HG03095 (cell line): ENCODE results near the gene SPECC1L.

Source experiments
- ATAC-seq: cut with Tn5 transposase; IDR thresholded peaks from one replicate; pipeline ENCODE4 v1.9.1; 2021; ENCODE audit warnings: moderate library complexity; ENCODE audit not compliant: unreplicated experiment

Gene SPECC1L

DNA sequence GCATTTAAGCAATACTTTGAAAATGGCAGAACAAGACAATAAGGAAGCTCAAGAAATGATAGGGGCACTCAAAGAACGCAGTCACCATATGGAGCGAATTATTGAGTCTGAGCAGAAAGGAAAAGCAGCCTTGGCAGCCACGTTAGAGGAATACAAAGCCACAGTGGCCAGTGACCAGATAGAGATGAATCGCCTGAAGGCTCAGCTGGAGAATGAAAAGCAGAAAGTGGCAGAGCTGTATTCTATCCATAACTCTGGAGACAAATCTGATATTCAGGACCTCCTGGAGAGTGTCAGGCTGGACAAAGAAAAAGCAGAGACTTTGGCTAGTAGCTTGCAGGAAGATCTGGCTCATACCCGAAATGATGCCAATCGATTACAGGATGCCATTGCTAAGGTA is 51.9 kb downstream of the SPECC1L start:
- ATAC-seq: no peak

DNA sequence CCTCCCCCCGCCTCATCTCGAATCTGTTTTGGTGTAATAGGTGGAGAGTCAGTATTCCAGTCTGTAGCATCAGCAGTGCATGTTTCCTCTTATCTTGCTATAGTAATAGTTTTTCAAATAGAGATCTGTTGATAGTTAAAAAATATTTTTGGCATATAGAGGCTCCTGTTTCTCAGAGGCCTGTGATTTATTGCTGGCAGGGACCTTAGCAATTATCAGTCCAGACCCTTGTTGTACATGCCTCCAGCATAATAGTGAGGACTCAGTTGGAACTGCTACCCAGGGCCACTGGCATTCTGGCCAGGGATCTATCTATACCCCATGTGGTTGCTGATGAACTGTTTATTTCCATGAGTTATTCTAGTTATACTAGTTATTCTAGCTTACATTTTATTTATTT is 52.6 kb downstream of the SPECC1L start:
- ATAC-seq: no peak

DNA sequence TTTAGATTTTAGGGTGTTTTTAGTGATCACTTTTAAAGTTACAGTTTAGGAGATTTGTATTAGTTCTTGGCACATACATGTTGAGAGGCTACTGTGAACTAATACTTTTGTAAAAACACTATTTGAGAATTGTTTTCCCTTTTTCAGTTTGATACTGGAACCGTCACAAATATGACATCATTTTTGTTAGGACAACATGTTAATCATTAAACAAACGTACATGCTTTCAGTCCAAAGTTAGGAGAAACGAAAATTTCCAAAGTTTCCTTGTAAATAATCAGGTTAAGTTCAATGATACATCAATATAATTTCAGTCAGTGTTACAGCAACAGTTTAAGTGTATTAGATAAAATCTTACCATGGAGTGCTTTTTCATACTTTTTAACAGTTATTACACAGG is 53.1 kb downstream of the SPECC1L start:
- no peak for ATAC-seq

DNA sequence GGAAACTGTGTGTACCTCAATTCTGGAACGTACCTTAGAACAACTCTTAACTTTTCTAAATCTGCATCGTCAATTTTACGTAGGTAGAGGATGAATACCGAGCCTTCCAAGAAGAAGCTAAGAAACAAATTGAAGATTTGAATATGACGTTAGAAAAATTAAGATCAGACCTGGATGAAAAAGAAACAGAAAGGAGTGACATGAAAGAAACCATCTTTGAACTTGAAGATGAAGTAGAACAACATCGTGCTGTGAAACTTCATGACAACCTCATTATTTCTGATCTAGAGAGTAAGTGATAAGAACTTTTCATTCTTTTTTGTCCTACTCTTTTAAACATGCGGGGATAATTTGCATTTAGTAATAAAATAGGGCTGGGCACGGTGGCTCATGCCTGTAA is 53.5 kb downstream of the SPECC1L start:
- ATAC-seq: no peak

DNA sequence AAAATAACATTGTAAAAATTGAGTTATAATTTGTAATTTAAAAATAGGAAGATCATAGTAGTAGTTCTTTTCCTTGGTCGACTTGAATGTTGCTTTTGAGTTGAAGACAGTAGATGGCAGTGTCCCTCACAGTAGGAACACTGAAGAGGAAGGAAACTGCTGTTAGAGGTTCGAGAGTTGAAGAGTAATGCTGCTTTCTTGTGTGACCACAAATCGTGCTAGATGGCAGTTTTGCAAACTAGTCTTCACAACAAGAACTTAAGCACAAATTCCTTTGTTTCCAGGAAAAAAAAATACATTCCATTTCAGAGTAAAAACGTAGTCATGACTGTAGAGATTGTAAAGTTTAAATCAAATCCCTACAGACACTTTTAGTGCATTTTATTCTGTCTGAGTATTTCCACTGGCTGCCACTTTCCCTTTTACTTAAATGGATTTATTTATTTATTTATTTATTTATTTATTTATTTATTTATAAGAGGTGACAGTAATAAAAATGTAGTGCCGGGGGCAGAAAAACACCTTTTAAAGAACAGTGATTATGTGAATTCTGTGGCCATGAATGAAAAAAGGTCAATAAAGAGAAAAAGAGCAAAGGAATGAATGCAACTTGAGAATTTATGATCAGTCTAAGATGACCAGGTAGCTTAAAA is 54.6 kb downstream of the SPECC1L start:
- ATAC-seq: no peak

DNA sequence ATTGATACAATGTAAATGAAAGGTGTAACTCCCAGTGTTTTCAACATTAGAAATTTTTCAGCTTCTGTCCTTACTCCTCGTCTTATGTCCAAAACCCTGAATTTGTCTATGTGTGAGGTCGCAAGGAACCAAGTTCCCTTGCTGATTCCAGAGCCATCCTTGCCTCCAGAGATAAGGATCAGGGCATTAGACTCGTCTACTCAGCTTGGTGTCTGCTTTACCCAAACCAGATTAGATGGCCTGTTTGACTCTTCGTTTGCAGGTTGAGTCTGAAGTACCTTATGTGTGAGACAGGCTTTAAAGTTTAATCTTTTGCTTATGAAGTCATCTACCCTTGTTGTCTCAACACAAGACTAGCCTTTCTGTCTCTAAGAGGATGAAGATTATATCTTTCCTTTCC is 55.6 kb downstream of the SPECC1L start:
- ATAC-seq: no peak

DNA sequence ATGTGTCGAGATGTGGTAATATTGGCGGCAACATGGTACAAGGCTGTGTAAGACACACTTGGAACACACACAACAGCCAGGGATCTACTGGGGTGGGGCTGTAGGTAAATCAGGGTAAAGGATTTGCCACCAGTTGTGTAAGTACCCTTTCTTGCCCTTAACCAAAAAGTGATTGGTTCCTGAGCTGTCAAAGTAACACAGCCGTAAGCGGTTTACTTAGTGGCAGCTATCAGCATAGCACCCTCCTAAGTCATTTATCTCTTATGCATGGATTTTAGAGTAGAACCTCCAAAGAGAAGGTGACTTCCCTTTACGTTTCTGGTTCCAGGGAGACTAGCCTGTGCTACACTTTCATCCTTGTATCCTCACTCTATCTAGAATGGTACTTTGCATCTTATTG is 57.2 kb downstream of the SPECC1L start:
- no peak for ATAC-seq

DNA sequence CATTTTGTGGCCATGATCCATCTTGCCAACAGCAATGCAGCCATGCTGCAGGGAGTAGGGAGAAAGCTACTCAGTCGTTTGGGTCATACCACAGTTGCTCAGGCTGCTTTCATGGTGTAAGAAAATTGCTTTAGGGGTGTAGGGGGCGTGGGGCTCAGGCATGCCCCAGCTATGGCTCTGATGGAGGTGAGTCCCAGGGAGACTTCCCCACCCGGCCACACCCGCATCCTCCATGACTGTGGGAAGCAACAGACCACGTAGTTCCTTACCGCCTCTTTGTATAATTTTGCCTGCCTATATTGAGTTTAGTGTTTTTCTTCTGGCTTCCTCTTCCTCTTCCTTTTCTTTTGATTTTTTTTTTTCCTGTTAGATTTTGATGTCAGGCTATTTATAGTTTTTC is 58.8 kb downstream of the SPECC1L start:
- no peak for ATAC-seq

DNA sequence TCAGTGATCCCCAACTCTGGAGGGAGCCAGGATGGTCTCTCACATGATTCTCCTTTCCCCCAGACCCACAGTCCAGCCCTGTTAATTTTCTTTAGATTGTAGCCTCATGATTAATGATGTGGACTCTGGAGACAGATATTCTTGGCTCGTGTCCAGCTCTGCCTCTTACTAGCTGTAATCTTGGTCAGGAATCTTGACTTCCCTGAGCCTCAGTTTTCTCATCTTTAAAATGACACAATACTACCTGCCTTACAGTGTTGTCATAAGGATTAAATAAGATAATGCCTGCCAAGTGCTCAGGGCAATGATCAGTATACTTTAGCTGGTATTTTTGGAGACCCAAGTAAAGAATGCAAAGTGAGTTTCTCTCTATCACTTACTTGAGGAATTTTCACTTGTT is 60.0 kb downstream of the SPECC1L start:
- no peak for ATAC-seq

DNA sequence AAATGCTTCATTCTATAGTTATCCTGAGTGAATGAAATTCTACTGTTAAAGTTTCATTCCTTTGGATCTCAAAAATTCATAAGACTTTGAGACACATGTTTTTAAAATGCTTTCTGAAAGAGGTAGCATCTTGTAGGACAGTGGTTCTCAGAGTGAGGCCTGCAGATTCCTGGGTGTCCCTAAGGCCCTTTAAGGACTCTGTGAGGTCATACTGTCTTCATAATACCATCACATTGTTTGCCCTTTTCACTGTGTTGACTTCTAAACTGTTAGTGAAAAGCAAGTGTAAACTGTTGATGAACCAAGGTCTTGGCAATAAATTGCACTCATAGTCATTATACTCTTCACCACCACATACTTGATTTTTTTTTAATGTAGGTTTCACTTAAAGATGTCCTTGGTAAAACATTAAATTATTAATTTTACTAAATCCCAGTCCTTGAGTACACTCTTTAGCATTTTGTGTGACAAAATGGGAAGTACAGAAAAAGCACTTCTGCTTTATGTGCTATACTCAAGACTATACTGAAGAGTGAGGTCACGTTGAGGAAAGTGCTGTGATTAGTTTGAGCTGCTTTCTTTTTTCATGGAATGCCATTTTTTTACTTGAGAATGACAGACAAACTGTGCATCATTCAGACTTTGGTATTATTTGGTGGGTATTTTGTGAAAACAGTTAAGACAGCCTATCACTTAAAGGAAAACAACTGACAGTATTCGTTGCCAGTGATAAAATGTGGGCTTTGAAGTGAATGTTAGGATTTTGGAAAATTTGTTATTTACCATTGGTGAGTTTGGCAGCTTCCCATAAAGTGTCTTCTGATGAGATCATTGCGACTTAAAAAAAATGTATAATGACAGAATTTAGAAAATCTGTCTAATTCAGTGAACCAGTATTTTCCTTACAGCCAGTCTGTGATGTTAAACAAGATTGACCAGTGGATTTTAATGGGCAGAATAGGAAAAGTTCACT is 61.1 kb downstream of the SPECC1L start:
- no peak for ATAC-seq

DNA sequence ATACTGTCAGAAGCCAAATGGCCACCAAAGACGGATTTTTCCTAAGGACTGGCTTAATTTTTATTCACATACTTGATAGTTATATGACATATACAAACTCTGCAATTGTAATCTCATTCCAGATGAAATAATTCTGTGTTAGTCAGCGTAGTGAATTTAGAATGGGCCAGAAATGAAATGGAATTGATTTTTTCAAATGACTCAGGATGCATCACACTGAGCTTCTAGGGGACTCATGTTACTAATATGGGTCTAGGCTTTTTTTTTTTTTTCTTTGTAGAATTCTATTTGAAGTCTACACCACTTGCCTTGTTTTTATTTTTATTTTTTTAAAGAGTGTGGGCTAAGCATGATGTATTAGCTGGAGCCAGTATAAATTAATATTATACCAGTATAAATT is 62.7 kb downstream of the SPECC1L start:
- ATAC-seq: no peak

DNA sequence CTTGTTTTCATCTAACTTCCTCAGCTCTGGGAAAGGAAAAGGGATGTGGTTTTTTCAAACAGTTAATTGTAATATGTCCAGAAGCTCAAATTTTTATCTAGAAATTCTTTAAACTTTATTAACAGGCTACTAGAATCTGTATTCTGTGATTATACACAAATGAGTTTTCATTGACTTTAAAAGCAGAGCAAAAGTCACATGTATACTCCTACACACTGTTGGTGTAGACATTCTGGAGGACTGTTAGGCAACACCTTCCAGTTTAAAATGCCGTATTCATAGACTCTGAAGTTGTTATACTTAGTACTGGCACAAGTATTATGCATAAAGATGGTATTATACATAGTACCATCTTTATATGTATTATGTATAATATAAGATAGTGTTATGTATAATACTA is 64.9 kb downstream of the SPECC1L start:
- ATAC-seq: no peak

DNA sequence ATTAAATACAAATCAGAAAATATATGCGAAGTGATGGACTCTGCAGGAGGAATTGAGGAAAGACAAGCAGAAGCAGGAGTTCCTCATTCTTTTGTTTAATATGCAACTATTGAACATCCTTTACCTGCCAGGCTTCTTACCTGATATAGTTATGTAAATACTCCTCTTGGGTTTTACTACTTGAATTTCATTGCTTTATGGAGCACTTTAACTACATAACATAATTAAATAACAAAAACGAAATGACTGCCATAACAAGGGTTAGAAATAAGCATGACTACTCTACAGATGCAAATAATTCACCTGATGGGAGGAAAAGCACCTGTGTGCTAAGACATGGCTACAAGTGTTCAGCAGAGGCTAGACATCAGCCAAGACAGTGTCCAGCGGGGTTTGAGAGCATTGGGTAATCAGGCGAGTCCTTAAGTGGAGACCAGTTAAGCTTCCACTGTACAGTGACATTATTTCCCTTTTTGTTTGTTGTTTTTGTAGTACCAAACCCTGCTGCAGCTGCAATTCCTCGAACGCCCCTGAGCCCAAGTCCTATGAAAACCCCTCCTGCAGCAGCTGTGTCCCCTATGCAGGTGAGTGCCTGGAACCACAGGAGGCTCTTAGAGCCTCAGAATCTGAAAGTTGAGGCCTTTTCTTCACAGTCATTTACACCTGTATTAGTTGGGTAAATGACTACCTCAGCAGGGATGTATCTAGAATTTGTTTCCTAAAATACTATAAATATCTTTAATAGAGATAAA is 67.4 kb downstream of the SPECC1L start:
- no peak for ATAC-seq

DNA sequence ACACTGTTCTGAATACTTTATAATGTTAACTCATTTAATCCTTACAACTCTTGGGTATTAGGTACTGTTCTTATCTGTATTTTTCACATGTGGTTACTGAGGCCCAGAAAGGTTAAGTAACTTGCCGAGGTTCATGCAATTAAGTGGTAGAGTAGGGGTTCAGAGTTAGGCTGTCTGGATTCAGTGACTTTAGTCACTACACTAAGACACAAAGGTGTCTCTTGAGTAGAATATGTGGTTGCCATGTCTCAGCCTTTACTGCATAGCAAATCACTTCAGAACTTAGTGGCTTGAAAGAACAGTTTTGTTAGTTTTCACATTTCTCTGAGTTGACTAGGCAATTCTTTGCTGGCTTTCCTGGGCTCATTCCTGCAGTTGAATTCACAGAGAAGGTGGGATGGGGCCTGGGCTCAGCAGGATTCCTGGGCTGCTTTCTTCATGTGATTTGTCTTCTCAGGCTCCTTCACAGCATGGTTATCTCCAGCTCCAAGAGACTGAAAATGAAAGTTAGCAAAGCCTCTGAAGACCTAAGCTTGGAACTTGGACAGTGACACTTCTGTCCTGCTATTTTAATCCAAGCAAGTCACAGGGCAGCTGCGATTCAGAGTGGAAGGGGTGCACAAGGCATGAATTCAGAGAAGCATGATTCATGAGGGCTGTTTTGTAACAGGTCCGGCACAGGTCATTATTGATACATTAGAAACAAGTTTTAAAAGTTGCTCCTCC is 68.3 kb downstream of the SPECC1L start:
- no peak for ATAC-seq

DNA sequence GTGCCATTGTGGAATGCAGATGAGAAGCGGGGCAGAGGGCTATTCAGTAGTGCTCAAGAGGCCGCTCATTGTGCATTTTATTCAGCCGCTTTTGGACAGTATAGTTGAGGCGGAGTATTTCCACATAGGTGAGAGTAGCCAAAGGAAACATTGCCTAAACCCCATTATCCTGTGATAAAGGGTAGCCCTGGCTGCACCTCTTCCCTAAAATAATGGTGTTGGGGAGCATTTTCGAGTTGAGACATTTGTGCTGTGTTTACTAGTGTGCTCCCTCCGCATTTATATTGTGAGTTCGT is 68.8 kb downstream of the SPECC1L start:
- no peak for ATAC-seq

DNA sequence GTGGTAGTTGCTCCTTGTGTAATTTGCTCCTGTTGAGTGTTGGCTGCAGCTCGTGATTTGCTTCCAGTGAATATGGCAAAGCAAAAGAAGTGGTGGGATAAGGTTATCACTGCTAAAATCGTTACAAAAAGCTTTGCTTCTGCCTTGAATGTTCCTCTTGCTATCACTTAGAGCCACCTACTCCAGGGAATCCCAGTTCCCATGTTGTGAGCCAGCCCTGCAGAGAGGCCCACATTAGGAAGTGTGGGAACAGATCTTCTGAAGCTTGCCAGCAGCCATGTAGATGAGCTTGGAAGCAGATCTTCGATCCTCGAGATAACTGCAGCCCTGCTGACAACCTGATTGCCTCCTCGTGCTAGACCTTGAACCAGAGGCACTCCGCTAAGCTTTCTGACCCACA is 71.0 kb downstream of the SPECC1L start:
- ATAC-seq: no peak

DNA sequence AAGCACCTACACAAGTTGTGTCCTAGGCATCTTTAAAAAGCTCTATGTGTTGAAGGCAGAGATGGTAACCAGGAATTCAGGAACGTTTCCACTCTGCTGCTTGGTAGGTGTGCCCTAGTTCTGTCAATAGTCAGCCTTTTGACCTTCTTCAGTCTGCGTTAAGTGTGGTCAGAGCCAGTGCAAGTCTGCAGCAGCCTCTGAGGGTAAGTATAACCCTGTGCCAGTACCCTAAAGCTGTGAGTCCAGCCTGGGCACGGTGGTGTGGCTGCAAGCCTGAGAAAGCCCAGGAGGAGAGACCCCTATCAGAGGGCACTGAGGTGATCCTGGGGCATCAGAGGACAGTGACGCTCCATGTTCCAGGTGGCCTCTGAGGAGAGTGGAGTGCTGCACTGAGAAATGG is 80.0 kb downstream of the SPECC1L start:
- no peak for ATAC-seq

DNA sequence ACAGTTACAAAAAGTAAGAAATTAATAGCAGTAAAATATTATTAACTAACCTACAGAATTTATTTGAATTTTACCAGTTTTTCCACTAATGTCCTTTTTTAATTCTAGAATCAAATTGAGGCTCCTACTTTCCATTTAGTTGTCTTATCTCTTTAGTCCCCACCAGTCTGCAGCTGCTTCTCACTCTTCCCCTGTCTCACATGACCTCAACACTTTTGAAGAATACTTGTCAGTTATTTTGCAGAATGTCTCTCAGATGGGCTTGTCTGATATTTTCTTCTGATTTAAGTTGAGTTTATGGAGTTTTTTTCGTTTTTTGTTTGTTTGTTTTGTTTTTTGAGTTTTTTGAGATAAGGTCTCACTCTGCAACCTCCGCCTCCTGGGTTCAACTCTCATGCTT is 82.5 kb downstream of the SPECC1L start:
- ATAC-seq: no peak

DNA sequence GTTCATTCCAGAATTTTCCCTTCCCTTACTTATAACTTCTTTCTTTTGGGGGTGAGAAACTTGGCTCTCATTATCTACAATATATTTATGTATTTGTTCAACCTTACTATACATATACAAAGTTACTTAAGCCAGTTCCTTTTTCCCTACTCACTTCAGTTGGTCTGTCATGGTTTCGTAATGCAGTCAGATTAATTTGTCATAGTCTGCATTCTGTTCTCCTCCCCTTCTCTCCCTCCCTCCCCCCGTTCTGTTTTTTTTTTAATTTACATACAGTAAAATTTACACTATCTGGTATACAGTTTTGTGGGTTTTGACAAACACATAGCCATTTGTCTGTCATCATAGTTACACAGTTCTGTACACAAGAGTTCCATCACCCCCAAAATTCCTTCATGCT is 84.9 kb downstream of the SPECC1L start:
- ATAC-seq: no peak

DNA sequence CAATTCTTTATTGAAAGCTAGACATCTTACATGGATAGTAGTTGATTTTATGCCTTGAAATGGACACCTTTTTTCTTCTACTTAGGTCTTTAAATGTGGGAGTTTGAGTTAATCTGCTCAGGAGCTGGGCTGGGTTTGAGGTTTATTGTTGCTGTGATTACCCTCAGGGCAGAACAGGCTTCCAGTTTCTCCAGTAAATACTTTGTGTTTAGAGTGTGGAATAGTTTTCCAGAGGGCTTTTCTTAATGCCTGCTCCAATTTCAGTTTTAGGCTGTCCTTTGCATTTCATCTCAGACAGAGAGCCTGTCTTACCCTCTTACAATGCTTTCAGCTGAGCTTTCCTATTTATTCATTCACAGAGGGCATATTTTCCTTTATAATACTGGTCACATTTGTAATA is 86.9 kb downstream of the SPECC1L start:
- no peak for ATAC-seq

DNA sequence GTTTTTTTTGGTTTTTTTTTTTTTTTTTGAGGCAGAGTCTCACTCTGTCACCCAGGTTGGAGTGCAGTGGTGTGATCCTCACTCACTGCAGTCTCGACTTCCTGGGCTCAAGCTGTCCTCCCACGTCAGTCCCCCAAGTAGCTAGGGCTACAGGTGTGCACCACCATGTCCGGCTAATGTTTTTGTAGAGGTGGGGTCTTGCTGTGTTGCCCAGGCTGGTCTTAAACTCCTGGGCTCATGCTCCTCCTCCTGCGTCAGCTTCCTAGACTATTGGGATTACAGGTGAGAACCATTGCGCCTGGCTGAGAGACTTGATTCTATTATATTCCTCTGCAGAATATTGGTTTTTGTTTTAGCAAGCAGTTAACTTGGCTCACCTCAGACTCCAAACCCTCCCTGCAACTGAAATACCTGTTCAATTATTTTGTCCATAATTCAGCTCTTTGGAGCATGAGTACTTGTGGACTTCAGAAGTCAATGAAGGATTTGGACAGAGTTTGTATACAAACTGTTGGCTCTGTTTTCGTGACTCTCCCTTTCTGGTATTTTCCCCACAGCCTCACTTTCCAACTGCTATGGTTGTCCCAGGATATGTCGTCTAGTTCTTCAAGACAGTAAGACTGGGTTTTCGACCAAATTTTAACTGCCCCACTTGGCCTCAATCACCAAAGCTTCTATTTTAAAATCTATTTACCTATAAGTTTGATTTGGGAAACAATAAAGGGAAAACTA is 87.6 kb downstream of the SPECC1L start:
- ATAC-seq: no peak
